G401.6 (cell line): Measurements from ENCODE around the gene NOXA1.

Source experiments
- FAIRE-seq: peaks from 2 replicates; lab custom pipeline; 2012; peaks lifted over from hg19 to GRCh38; lab: Jason Lieb, UNC

The NOXA1 gene

DNA sequence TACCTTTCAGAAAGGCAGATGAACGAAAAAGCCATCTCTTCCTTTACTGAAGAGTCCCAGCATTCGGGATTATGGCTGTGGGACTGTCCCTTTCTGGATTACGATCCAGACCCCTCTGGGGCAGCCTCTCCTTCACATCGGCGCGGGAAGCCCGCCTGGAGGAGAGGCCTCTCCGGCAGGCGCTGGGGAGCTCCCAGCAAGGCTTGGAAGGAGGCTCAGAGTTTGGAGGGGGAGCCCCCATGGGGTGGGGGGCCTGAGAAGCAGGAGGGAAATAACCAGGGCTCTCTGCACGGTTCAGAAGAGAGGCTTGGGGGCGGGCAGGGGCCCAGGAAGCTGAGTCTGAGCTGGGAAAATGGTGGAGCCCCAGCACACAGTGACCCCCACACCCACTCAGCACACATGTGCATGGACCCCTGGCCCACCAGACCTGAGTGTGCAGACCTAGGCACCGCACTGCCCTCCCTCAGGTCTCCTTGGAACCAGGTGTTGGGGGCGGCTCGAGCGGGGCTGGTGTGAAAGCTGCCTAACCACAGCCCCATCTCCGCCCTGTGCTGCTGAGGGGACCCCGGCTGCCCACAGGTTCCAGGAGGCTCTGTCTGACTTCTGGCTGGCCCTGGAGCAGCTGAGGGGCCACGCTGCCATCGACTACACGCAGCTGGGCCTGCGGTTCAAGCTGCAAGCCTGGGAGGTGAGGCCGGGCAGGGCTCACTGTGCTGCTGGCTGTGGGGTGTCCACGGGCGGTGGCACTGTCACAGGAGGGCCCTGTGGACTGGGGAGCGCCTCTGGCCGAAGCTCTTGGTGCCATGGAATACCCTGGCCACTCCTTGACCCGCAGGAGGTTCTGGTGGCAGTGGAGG is 4.5 kb downstream of the NOXA1 start:
- FAIRE-seq, result no peak

GRCh38 chr9:137428311-137428630 is 5.1 kb downstream of the NOXA1 start:
- FAIRE-seq, result no peak

GRCh38 chr9:137428841-137429545 is 5.8 kb downstream of the NOXA1 start:
- no peak for FAIRE-seq

GRCh38 chr9:137429546-137429890 is 6.3 kb downstream of the NOXA1 start:
- FAIRE-seq, result no peak

- FAIRE-seq, result no peak
These were observed 7.0 kb downstream of the NOXA1 start for GRCh38 chr9:137429974-137430722.

- FAIRE-seq, result no peak
These were observed 7.7 kb downstream of the NOXA1 start for GRCh38 chr9:137430723-137431415.

DNA sequence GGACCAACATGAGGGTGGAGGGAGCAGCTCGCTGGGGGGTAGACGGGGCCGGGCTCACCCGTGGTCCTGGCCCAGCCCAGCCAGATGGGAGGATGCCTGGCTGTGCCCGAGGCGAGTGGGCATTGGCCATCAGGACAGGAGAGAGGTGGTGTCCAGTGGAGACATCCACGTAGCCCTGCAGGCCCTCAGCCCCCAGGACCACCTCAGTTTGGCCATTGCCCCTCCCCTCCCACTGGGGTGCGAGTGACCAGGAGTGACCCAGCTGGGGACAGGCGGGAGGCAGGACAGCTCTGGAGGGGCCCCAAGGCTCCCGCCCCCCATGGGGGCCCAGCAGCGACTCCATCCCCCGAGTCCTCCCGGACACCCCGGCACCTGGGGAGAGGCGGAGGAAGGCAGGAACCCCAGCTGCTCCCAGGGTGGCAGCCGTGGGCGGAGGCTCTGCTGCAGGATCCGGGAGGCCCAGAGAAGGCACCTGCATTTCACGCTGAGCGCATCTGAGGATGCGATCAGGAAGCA is 8.3 kb downstream of the NOXA1 start:
- no peak for FAIRE-seq

GRCh38 chr9:137432687-137433348 is 9.6 kb downstream of the NOXA1 start:
- FAIRE-seq, result no peak

DNA sequence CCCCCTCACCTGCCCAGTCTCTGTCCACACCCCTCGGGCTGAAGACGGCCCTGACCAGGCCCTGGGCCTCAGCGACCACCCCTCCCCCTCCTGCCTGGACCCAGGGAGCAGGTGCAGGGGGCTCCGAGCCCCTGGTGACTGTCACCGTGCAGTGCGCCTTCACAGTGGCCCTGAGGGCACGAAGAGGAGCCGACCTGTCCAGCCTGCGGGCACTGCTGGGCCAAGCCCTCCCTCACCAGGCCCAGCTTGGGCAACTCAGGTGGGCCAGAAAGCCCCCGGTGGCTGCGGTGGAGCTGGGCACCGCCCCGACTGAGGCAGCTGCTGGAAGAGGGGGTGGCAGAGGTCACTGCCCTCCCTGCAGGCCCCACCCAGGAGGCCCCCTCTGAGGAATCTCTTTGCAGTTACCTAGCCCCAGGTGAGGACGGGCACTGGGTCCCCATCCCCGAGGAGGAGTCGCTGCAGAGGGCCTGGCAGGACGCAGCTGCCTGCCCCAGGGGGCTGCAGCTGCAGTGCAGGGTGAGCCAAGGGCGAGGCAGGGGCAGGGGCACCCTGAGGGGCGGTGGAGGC is 10.2 kb downstream of the NOXA1 start:
- FAIRE-seq, result no peak

DNA sequence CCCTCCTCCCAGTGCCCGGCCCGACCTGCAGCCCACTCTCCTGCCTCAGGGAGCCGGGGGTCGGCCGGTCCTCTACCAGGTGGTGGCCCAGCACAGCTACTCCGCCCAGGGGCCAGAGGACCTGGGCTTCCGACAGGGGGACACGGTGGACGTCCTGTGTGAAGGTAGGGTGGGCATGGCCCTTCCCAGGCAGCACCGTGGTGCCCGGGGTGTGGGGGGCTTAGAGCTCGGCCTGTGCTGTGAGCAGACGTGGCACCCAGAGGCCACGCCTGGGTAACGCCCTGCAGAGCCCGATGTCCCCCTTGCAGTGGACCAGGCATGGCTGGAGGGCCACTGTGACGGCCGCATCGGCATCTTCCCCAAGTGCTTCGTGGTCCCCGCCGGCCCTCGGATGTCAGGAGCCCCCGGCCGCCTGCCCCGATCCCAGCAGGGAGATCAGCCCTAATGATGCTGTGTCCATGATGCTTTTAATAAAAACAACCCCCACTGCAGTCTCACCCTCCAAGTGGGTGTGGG is 10.8 kb downstream of the NOXA1 start:
- FAIRE-seq, result no peak

DNA sequence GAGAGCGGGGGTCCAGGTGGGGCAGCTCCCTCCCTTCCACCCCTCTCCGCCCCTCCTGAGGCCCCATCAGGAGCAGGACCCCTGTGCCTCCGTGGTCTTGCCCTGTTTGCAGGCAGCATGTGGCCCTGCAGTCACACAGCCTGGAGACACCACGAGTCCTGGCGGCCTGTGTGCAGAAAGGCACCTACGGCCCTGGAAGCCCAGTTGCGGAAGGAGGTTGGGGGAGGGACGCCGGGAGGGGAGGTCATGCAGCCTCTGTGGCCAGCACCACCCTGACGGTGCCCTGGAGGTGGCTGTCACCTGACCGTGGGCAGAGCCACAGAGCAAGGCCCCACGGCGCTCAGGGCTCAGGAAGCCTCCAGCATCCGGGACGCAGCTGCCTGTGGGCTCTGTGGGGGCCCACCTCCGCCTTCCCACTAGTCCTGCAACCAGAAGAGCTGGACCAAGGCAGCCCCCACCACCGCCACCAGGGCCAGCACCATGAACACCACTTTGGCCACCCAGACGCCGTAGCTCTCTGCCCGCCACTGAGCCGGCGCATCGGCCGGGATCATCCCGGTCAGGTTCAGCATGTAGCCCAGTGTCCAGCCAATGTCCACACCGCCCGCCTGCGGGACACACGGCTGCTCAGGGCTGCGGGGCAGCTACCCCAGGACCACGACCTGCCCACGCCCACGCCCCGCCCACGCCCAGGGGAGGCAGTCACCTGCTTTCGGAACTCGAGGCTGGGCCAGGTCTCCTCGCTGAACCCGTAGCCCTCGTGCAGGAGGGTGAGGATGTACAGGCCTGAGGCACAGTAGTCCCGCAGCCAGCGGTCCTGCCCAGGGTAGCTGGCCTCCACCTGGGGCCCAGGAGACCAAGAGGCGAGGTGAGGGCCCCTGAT is 11.5 kb downstream of the NOXA1 start:
- FAIRE-seq, result no peak

DNA sequence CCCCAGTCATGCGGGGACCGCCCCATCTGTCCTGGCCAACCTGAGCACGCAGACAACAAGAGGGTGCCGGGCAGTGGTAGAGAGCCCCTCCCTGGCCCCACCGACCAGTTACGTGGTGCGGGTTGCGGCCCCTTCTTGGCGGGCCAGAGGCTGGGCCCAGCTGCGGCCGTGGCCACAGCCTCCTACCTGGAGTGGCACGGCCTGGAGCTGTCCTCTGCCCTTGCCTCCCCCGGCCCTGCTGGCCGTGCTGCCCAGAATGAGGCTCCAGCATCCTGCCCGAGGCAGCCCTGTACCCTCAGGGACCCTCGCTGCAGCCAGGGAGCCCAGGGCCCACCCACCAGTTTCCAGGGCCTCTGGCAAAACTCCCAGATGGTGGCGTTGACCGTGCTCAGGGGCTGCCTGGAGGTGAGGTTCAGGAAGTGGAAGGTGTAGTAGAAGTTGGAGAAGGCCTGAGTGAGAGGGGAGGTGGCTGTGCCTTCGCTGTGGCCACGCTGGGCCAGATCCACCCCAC is 12.2 kb downstream of the NOXA1 start:
- FAIRE-seq, result no peak

DNA sequence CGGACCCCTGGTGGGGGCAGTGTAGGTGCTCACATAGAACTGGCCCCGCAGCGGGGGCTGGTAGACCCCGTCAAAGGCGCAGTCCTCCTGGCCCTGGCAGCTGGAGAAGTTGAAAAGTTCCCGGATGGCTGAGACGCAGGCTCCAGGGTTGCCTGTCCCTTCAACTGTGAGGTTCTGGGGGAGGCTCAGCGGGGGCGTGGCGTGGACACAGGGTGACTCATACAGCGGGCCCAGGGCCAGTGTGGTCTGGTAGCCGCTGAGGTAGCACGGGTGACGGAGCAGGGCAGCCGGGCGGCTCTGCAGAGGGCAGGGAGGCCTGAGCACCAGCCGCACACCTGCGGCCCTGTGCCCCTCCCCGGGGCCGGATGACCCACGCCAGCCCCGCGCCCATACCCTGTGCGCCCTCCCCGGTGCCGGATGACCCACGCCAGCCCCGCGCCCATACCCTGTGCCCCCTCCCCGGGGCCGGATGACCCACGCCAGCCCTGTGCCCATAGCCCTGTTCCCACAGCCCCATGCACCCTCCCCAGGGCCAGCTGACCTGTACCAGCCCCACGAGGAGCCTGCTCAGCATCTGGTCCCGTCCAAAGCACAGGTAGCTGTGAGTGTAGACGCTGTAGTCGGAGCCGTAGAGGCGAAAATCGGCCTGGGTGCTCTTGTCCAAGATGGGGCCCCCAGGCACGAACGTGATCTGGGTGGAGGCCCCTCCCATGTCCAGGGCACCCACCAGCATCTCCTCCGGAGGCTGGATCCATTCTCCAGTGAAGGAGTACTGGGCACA is 13.0 kb downstream of the NOXA1 start:
- FAIRE-seq, result no peak

DNA sequence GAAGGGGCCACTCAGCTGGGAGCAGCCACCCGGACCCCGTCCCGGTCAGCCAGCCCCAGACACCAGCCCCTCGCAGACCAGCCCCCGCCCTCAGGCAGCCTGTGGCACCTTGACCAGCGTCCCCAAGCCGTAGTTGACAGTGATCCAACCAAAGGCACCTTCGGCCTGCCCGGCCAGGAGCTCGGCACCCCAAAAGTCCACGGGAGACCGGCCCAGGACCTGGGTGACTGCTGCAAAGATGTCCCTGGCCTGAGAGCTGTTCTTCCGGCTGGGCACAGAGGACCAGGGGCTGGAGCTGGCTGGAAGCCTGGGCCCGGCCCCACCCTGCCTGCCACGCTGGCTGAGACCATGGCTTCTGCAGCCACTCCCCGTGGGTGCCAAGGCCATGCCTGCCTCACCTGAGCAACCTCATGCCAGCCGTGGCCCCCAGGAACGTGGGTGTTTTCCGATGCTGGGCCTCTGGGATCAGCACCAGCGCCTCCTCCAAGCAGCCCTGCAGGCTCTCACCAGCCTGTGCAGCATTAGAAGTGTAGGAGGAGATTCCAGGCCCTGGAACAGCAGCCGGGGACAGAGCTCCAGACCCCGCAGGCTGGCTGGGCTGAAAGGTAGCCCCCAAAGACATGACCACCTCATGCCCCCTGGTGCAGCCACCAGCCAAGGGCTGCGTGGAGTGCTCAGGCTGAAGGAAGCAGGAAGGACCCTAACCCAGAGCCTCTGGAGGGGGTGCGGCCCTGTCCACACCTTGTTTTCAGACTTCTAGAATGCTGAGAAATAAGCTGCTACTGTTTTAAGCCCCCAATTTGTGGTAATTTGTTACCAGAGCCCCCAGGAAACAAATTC is 13.8 kb downstream of the NOXA1 start:
- FAIRE-seq, result no peak

DNA sequence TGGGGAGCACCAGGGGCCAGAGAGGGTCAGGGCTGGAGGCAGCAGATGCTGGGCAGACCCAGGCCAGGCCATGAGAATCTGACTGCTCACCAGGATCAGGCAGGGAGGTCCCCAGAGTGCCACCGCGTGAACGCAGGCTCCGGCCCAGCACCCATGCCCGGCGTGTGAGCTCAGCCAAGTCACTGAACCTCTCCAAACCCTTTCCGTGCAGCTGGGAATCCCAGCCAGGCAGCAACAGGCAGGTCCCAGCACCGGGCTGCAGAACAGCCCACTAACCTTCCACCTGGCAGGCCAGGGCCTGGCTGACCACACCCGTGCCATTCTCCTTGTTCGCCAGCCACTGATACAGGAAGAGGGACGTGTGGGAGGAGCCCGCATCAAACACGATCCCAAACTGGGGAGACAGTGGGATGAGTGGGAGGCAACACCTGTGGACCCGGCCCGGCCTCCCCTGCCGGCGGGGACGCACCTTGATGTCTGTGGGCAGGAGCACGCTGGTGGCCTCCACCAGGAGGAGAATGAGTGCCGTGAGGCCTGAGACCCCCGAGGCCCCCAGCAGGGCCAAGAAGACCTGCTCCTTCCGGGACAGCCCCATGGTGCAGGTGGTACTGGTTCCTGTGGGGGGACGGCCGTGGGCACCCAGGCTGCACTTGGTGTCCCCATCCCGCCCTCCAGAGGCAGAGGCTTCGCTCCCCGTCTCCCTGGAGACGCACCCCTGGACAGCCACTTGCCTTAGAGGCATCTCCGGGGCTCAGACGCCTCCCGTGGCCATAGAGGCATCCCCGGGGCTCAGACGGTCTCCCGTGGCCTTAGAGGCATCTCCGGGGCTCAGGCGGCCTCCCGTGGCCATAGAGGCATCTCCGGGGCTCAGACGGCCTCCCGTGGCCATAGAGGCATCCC is 14.7 kb downstream of the NOXA1 start:
- no peak for FAIRE-seq

- FAIRE-seq, result no peak
These were observed 15.5 kb downstream of the NOXA1 start for GRCh38 chr9:137438591-137439157.
